Cerebellar cortex (tissue), 1 donor: ENCODE data around the gene CTAGE9.

Experiments used
- DNase-seq: peaks from one replicate; pipeline ENCODE4 v3.0.0-alpha.2; 2015; ENCODE audit warnings: low spot score

The CTAGE9 gene

GRCh38 chr6:131673184-131673583, 37.6 kb downstream of the CTAGE9 start:
- DNase-seq = no peak

- DNase-seq = no peak
These were observed 40.9 kb downstream of the CTAGE9 start for GRCh38 chr6:131669891-131670290.

GRCh38 chr6:131663578-131664165, 47.1 kb downstream of the CTAGE9 start:
- DNase-seq = no peak

- no peak for DNase-seq
These were observed 50.6 kb downstream of the CTAGE9 start for GRCh38 chr6:131660195-131660594.
